Measurements from ENCODE around the gene CYSLTR2.

The CYSLTR2 gene

GRCh38 chr13:48739386-48739964 is 85.7 kb downstream of the CYSLTR2 start:
- DNase-seq (ENCODE audit: low read depth in 2 of 2) = no peak

GRCh38 chr13:48741377-48741776 is 87.6 kb downstream of the CYSLTR2 start:
- DNase-seq (ENCODE audit: low read depth in 2 of 2) = no peak

- DNase-seq (ENCODE audit: low read depth in 2 of 2) = no peak
Observed at GRCh38 chr13:48746821-48747220, 93.1 kb downstream of the CYSLTR2 start.

GRCh38 chr13:48748681-48749080 is 95.0 kb downstream of the CYSLTR2 start:
- no peak for DNase-seq (ENCODE audit: low read depth in 2 of 2)

- DNase-seq (ENCODE audit: low read depth in 2 of 2) = no peak
Observed at GRCh38 chr13:48749144-48749543, 95.4 kb downstream of the CYSLTR2 start.

- peak in 1 of 2 donors; percentile 38 for DNase-seq (ENCODE audit: low read depth in 2 of 2)
Observed at GRCh38 chr13:48749699-48750473, 96.2 kb downstream of the CYSLTR2 start.

- DNase-seq (ENCODE audit: low read depth in 2 of 2) = no peak
Observed at GRCh38 chr13:48750588-48751383, 97.1 kb downstream of the CYSLTR2 start.

GRCh38 chr13:48760626-48761025 is 106.9 kb downstream of the CYSLTR2 start:
- DNase-seq (ENCODE audit: low read depth in 2 of 2) = no peak
